ENCODE measurements around the gene CEP44. TPM values are rescaled to one million over a fixed set of nuclear protein-coding genes. Genes with fewer than 3 reads are reported as not detected.

CEP44 gene
- total and polyA plus RNA-seq, 2 experiments from 2014 or later, result 6.6 to 19.0 TPM

DNA sequence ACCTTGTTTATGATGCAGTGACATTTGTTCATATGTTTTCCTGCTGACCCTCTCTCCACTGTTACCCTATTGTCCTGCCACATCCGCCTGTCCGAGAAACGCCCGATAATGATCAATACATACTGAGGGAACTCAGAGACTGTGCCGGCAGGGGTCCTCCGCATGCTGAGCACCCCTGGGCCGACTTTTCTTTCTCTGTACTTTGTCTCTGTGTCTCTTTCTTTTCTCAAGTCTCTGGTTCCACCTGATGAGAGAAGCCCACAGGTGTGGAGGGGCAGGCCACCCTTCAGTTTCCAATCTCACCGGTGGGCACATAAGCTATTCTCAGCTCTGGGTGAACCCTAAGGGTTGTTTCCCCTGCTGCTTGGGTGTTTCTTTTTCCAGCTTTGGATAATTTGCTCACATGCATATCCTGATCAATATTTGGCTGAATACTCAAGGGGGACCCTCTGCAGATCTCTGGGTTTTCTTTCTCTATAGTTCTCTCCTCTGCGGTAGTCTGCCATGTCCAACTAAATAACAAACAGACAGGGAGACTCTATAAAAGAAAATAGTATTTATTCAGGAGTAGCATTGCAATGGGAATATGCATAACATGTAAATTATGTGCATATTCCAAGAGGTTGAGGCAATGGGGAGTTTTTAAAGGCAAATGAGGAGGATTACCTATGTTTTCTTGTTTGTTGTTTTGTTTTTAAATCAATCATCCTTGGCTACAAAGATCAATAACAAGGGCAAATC, 97.2 kb downstream of the CEP44 start:
- 82% methylated on average over 9 of the region's 9 CpGs for WGBS (ENCODE audit: low lambda C conversion rate, missing lambda C conversion rate)
- no peaks in the 10 kb centered on the region for H3K36me3 ChIP-seq (replicated peaks; ENCODE audit: insufficient read depth, low read depth)
- TF ChIP-seq EZH2phosphoT487 (IDR thresholded peaks at IDR 0.05; ENCODE audit: low read depth, severe bottlenecking, unreplicated experiment) (no peak), EZH2 (IDR thresholded peaks at IDR 0.05; ENCODE audit: borderline replicate concordance) (no peak)
- TF ChIP-seq, protein P1, sequence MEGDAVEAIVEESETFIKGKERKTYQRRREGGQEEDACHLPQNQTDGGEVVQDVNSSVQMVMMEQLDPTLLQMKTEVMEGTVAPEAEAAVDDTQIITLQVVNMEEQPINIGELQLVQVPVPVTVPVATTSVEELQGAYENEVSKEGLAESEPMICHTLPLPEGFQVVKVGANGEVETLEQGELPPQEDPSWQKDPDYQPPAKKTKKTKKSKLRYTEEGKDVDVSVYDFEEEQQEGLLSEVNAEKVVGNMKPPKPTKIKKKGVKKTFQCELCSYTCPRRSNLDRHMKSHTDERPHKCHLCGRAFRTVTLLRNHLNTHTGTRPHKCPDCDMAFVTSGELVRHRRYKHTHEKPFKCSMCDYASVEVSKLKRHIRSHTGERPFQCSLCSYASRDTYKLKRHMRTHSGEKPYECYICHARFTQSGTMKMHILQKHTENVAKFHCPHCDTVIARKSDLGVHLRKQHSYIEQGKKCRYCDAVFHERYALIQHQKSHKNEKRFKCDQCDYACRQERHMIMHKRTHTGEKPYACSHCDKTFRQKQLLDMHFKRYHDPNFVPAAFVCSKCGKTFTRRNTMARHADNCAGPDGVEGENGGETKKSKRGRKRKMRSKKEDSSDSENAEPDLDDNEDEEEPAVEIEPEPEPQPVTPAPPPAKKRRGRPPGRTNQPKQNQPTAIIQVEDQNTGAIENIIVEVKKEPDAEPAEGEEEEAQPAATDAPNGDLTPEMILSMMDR (IDR thresholded peaks at IDR 0.05; ENCODE audit: poor library complexity), result no peak

GRCh38 chr4:174381440-174381800, 97.7 kb downstream of the CEP44 start:
- no peaks in the 10 kb centered on the region for H3K36me3 ChIP-seq (replicated peaks; ENCODE audit: insufficient read depth, low read depth)
- no peaks in the 10 kb centered on the region for H3K9me3 ChIP-seq (ENCODE audit: low read depth)
- H3K27me3 ChIP-seq, result no peaks in the 10 kb centered on the region
- H3K79me2 ChIP-seq, result no peaks in the 10 kb centered on the region
- H4K20me1 ChIP-seq (ENCODE audit: insufficient read depth, poor library complexity, severe bottlenecking), result no peaks in the 10 kb centered on the region
- peaks cover 3% of the 10 kb centered on the region for H3K4me1 ChIP-seq (ENCODE audit: insufficient read depth)
- no peak for DNase-seq (ENCODE audit: low spot score)
- H3K4me3 ChIP-seq, result no peak overlapping the region
- no peak overlapping the region for H3K4me2 ChIP-seq
- H2AFZ ChIP-seq, result no peak overlapping the region
- no peak for TF ChIP-seq EZH2 (IDR thresholded peaks at IDR 0.05; ENCODE audit: borderline replicate concordance)
- TF ChIP-seq EZH2phosphoT487 (IDR thresholded peaks at IDR 0.05; ENCODE audit: low read depth, severe bottlenecking, unreplicated experiment), result no peak
- TF ChIP-seq, protein P1 (IDR thresholded peaks at IDR 0.05; ENCODE audit: poor library complexity), result no peak
- no peaks in the 10 kb centered on the region for H3K9me2 ChIP-seq (replicated peaks; ENCODE audit: insufficient read depth)
- WGBS (ENCODE audit: low lambda C conversion rate, missing lambda C conversion rate), result 94% methylated on average over 1 of the region's 1 CpG
- H3K27ac ChIP-seq, result no peak overlapping the region

More for the DNA sequence above, 97.2 kb downstream of the CEP44 start:
- Histone ChIP-seq H3K79me2 (no peaks in the 10 kb centered on the region), H3K4me2 (no peak overlapping the region), H2AFZ (no peak overlapping the region), H3K9me3 (ENCODE audit: low read depth) (no peaks in the 10 kb centered on the region), H3K4me1 (ENCODE audit: insufficient read depth) (peaks cover 3% of the 10 kb centered on the region), H3K9me2 (replicated peaks; ENCODE audit: insufficient read depth) (no peaks in the 10 kb centered on the region), H4K20me1 (ENCODE audit: insufficient read depth, poor library complexity, severe bottlenecking) (no peaks in the 10 kb centered on the region), H3K27me3 (no peaks in the 10 kb centered on the region), H3K4me3 (no peak overlapping the region), H3K27ac (peak overlapping the region; percentile 55)
- no peak for DNase-seq (ENCODE audit: low spot score)

Other genes starting within 250 kb of the CEP44 start
- gene FBXO8, start 244 bp upstream of the CEP44 start, total RNA-seq, result 35.7 and 43.4 TPM in 2 replicates
- gene FBXO8, start 244 bp upstream of the CEP44 start, polyA plus RNA-seq, result 21.2 and 21.3 TPM in 2 replicates
- 129 and 150 TPM in 2 replicates for gene HPGD, start 238.6 kb downstream of the CEP44 start, total RNA-seq
- gene HPGD, start 238.6 kb downstream of the CEP44 start, polyA plus RNA-seq, result 57.4 and 76.9 TPM in 2 replicates